HepG2 (cell line): ENCODE measurements around the gene MYL6B. TPM values are rescaled to one million over a fixed set of nuclear protein-coding genes. Genes with fewer than 3 reads are reported as not detected.

ENCODE experiments used
- ATAC-seq: fragments of 200-7000 bp; cut with Tn5 transposase; 3 replicates; pipeline ENCODE4 v1.9.1; 2020; ENCODE audit warnings: mild to moderate bottlenecking, moderate library complexity
- BruUV-seq: library from RNA; stranded (reverse); fragments of 400-500 nt; replicated peaks from 2 replicates; lab custom pipeline; 2021; lab: Mats Ljungman, UMichigan
- CTCF ChIA-PET: fragments of 300-600 bp; formaldehyde crosslinking; extraction: SDS; loops from one replicate; lab custom pipeline; 2021; ENCODE audit warnings: low total read pairs, inconsistent platforms, low intra/inter-chr PET ratio; lab: Yijun Ruan, JAX
- POLR2A ChIA-PET: fragments of 350-600 bp; sonication (Branson Sonifier 250); formaldehyde crosslinking; loops from one replicate; lab custom pipeline; 2020; ENCODE audit warnings: antibody characterized with exemption, inconsistent platforms; lab: Yijun Ruan, JAX
- DNase-seq: peaks from one replicate; pipeline ENCODE4 v3.0.0-alpha.2; 2015; ENCODE audit warnings: low spot score
- FAIRE-seq: peaks from 3 replicates; lab custom pipeline; 2011; peaks lifted over from hg19 to GRCh38; lab: Jason Lieb, UNC
- H2AFZ ChIP-seq: one replicate; pipeline ENCODE4 v1.6.1; 2011; ENCODE audit warnings: low read length, inconsistent platforms
- H3K27ac ChIP-seq: fragments of 300-600 bp; 3 replicates; pipeline ENCODE4 v1.8.0; 2011; ENCODE audit warnings: mixed run types, mild to moderate bottlenecking, mixed read lengths, low read length, inconsistent platforms; ENCODE audit not compliant: insufficient read depth; ENCODE audit errors: extremely low read length
- H3K27me3 ChIP-seq, 2 experiments: fragments of 200-600 bp in 1 of 2; 2 replicates in 1 of 2; 3 replicates in 1 of 2; pipeline versions ENCODE4 v1.6.0 to v1.8.0; 2011; ENCODE audit warnings: low read length in 2 of 2, mild to moderate bottlenecking in 2 of 2, moderate library complexity in 2 of 2, inconsistent platforms in 1 of 2; ENCODE audit not compliant: insufficient read depth in 2 of 2, control insufficient read depth in 1 of 2
- H3K36me3 ChIP-seq, 2 experiments: fragments of 200-600 bp in 1 of 2; replicated peaks in 1 of 2; 2 replicates in 1 of 2; 3 replicates in 1 of 2; pipeline versions ENCODE4 v1.5.1 to v1.8.0; 2011; ENCODE audit warnings: low read length in 2 of 2, inconsistent platforms in 1 of 2; ENCODE audit not compliant: insufficient read depth in 2 of 2, control insufficient read depth in 1 of 2
- H3K4me1 ChIP-seq: 2 replicates; pipeline ENCODE4 v1.5.1; 2012; ENCODE audit warnings: low read length, inconsistent platforms; ENCODE audit not compliant: insufficient read depth
- H3K4me2 ChIP-seq: 2 replicates; pipeline ENCODE4 v1.6.0; 2011; ENCODE audit warnings: low read depth, low read length, inconsistent platforms
- H3K4me3 ChIP-seq, 3 experiments: fragments of 200-600 bp in 1 of 3; sonication (generic), shearing (Covaris generic) in 1 of 3; replicated peaks in 1 of 3; 2 replicates each; pipeline ENCODE4 v1.5.1; 2011 to 2016; ENCODE audit warnings: low read length in 3 of 3, inconsistent platforms in 2 of 3, low read depth in 2 of 3, mild to moderate bottlenecking in 2 of 3, control low read depth in 1 of 3, mixed read lengths in 1 of 3; ENCODE audit not compliant: insufficient read depth in 1 of 3
- H3K79me2 ChIP-seq: one replicate; pipeline ENCODE4 v1.6.1; 2011; ENCODE audit warnings: low read length, inconsistent platforms; ENCODE audit not compliant: insufficient read depth
- H3K9ac ChIP-seq: 2 replicates; pipeline ENCODE4 v1.6.0; 2011; ENCODE audit warnings: mild to moderate bottlenecking, low read depth, low read length, inconsistent platforms; ENCODE audit not compliant: insufficient read depth
- H3K9me3 ChIP-seq: 2 replicates; pipeline ENCODE4 v1.5.1; 2012; ENCODE audit warnings: mild to moderate bottlenecking, low read length
- H4K20me1 ChIP-seq: 2 replicates; pipeline ENCODE4 v1.6.0; 2011; ENCODE audit warnings: inconsistent platforms, mild to moderate bottlenecking, low read length, moderate library complexity; ENCODE audit not compliant: insufficient read depth
- ERF ChIP-seq: IDR thresholded peaks from 2 replicates; pipeline ENCODE4 v1.6.1; 2018; ENCODE audit warnings: missing biosample characterization, missing genetic modification reagents
- HOXA9 ChIP-seq: sonication (generic); formaldehyde crosslinking; IDR thresholded peaks from 2 replicates; pipeline ENCODE4 v1.8.1; 2022; ENCODE audit warnings: missing genetic modification reagents, mild to moderate bottlenecking, moderate library complexity, borderline replicate concordance
- KDM4B ChIP-seq: sonication (generic); formaldehyde crosslinking; IDR thresholded peaks from 2 replicates; pipeline ENCODE4 v1.4.0; 2020; ENCODE audit warnings: missing genetic modification reagents
- MATR3 ChIP-seq: sonication (generic); formaldehyde crosslinking; IDR thresholded peaks from 2 replicates; pipeline ENCODE4 v1.4.0; 2020; ENCODE audit warnings: missing genetic modification reagents
- NFKBIZ ChIP-seq: IDR thresholded peaks from 2 replicates; pipeline ENCODE4 v1.6.1; 2018; ENCODE audit warnings: missing genetic modification reagents, missing compliant biosample characterization
- POLR2A ChIP-seq, 2 experiments: IDR thresholded peaks; 2 replicates each; pipeline ENCODE4 v1.6.1; 2011; ENCODE audit warnings: low read depth in 2 of 2, low read length in 2 of 2, mild to moderate bottlenecking in 1 of 2, moderate library complexity in 1 of 2; ENCODE audit not compliant: insufficient read depth in 1 of 2
- RFX5 ChIP-seq: IDR thresholded peaks from 2 replicates; pipeline ENCODE4 v1.6.1; 2011; ENCODE audit warnings: low read depth, low read length, improper control_type of control experiment
- RFXAP ChIP-seq: sonication (generic); formaldehyde crosslinking; IDR thresholded peaks from 2 replicates; pipeline ENCODE4 v1.4.0; 2020; ENCODE audit warnings: missing genetic modification reagents, borderline replicate concordance
- TAF1 ChIP-seq: sonication (generic); formaldehyde crosslinking; IDR thresholded peaks from 2 replicates; pipeline ENCODE4 v1.4.0; 2020; ENCODE audit warnings: missing genetic modification reagents
- ZNF160 ChIP-seq: sonication (generic); formaldehyde crosslinking; IDR thresholded peaks from 2 replicates; pipeline ENCODE4 v1.8.0; 2022; ENCODE audit warnings: mild to moderate bottlenecking, inconsistent platforms, missing genetic modification reagents
- WGBS: methylation state at CpG from one replicate; pipeline ENCODE4 v1.1.6; 2017; ENCODE audit warnings: low lambda C conversion rate; 5-methylcytosine and 5-hydroxymethylcytosine counted together
- in situ Hi-C: cut with HindIII; loops from 2 replicates; pipeline ENCODE4 v1.10.0; 2017; ENCODE audit warnings: low pct_unique_long_range_greater_than_20kb; ENCODE audit not compliant: extremely low pct_ligation_motif_present
- intact Hi-C: fragments of 100-400 bp; cut with micrococcal nuclease; formaldehyde crosslinking; loops from one replicate; pipeline ENCODE4 v1.10.0; 2022; ENCODE audit not compliant: unreplicated experiment
- polyA plus RNA-seq, 8 experiments: library from polyadenylated mRNA; depleted of rRNA in 3 of 8; stranded (reverse) in 7 of 8; unstranded in 1 of 8; fragments of >200 nt; fragmentation: Illumina TruSeq in 4 of 8; extraction: Trizol in 4 of 8; gene quantifications; 2 replicates each; pipeline versions ENCODE4 v1.2.1 to v1.2.3, GENCODE V29; 2011 to 2016; ENCODE audit warnings: low read depth in 4 of 8, missing spikeins in 1 of 8, mixed read lengths in 1 of 8; ENCODE audit not compliant: insufficient read depth in 1 of 8
- total RNA-seq, 5 experiments: library from RNA; depleted of rRNA; stranded (reverse); fragments of >200 nt; fragmentation: Illumina TruSeq; extraction: Trizol; gene quantifications; 2 replicates each; pipeline ENCODE4 v1.2.3, GENCODE V29; 2016; ENCODE audit warnings: low read depth in 1 of 5
- TF ChIP-seq, protein P1 (sequence below): IDR thresholded peaks from 2 replicates; pipeline ENCODE4 v1.6.1; 2016; ENCODE audit warnings: control low read depth
- TF ChIP-seq, protein P2 (sequence below): IDR thresholded peaks from 2 replicates; pipeline ENCODE4 v1.6.1; 2018; ENCODE audit warnings: missing genetic modification reagents

MYL6B gene
- total and polyA plus RNA-seq, 2 of the 13 experiments (the other 11 are each of a cell fraction or from before 2014, with no cell fraction given), result 75.7 to 88.7 TPM

DNA sequence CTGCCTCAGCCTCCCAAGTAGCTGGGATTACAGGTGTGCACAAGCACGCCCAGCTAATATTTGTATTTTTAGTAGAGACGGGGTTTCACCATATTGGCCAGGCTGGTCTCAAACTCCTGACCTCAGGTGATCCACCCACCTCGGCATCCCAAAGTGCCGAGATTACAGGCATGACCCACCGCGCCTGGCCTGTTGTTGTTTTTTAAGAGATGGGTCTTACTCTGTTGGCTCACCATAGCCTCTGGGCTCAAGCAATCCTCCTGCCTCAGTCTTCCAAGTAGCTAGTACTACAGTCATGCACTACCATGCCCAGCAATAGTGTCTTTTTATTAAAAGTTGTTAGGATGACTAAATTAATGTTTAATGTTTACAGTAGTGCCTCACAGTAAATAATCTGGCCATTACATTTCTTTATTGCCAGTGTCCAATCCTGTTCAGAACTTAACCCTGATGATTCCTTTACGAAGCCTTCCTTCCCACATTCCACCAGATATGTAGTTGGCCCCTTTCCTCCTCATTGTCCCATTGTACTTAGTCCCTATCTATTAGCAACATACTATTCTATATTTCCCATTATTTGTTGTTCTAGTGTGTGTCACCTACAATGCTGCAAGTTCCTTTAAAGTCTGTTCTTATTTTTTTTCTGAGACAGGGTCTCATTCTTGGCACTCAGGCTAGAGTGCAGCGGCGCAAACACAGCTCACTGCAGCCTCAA, 45.7 kb downstream of the MYL6B start:
- Histone ChIP-seq H3K36me3 (no peaks in the 10 kb centered on the region), H4K20me1 (no peaks in the 10 kb centered on the region), H3K4me3 (no peak overlapping the region), H3K4me2 (no peak overlapping the region)
- no peak for TF ChIP-seq ZNF160
- TF ChIP-seq, protein P1, sequence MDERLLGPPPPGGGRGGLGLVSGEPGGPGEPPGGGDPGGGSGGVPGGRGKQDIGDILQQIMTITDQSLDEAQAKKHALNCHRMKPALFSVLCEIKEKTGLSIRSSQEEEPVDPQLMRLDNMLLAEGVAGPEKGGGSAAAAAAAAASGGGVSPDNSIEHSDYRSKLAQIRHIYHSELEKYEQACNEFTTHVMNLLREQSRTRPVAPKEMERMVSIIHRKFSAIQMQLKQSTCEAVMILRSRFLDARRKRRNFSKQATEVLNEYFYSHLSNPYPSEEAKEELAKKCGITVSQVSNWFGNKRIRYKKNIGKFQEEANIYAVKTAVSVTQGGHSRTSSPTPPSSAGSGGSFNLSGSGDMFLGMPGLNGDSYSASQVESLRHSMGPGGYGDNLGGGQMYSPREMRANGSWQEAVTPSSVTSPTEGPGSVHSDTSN (CRISPR knock-in tag), result no peak
- no peak for TF ChIP-seq RFX5
- TF ChIP-seq POLR2A (IDR thresholded peaks at IDR 0.05; ENCODE audit: insufficient read depth in 1 of 2, low read depth in 2 of 2, low read length in 2 of 2), result no peak
- no peak for TF ChIP-seq TAF1
- TF ChIP-seq HOXA9, result no peak
- no peak for TF ChIP-seq KDM4B (CRISPR knock-in tag)
- TF ChIP-seq RFXAP (CRISPR knock-in tag), result no peak
- no peak for TF ChIP-seq MATR3
- TF ChIP-seq NFKBIZ, result no peak
- TF ChIP-seq ERF (CRISPR knock-in tag), result no peak
- TF ChIP-seq, protein P2, sequence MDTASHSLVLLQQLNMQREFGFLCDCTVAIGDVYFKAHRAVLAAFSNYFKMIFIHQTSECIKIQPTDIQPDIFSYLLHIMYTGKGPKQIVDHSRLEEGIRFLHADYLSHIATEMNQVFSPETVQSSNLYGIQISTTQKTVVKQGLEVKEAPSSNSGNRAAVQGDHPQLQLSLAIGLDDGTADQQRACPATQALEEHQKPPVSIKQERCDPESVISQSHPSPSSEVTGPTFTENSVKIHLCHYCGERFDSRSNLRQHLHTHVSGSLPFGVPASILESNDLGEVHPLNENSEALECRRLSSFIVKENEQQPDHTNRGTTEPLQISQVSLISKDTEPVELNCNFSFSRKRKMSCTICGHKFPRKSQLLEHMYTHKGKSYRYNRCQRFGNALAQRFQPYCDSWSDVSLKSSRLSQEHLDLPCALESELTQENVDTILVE (CRISPR knock-in tag), result no peak
- TF ChIP-seq, all 625 proteins: peak for 0
- no TSS peak for BruUV-seq
- DNase-seq (no peak), ATAC-seq (no peak), FAIRE-seq (no peak)
- Histone ChIP-seq H2AFZ (no peak overlapping the region), H3K27me3 (no peaks in the 10 kb centered on the region), H3K79me2 (no peaks in the 10 kb centered on the region), H3K9me3 (no peaks in the 10 kb centered on the region), H3K27ac (no peak overlapping the region), H3K4me1 (peaks cover 4% of the 10 kb centered on the region), H3K9ac (no peak overlapping the region)
- intact Hi-C loops, result no loop called here
- CTCF ChIA-PET, result no interaction called here
- WGBS, result 78% methylated on average over 9 of the region's 9 CpGs
- POLR2A ChIA-PET, result interaction anchor here (1.4 to 1.5 kb wide), 2 partner anchors 8 to 9 kb away, joined by 3 to 4 read pairs; partner anchors contain the start of gene SMARCC2
- in situ Hi-C loops, result loop anchor here (10.0 kb wide), 1 partner anchor 267 kb away; the partner anchor contains the start of gene SPRYD4
